GM12878 (cell line): Measurements from ENCODE around the gene ERFL. TPM values are rescaled to one million over a fixed set of nuclear protein-coding genes. Genes with fewer than 3 reads are reported as not detected.
A peak's percentile ranks its signal among the peaks of the same experiment; 100 is the strongest.

Experiments
- ATF2 ChIP-seq: IDR thresholded peaks from 2 replicates; pipeline ENCODE4 v1.6.1; 2012; ENCODE audit warnings: low read length, inconsistent platforms
- ATF7 ChIP-seq: fragments of 450-650 bp; IDR thresholded peaks from 2 replicates; pipeline ENCODE4 v1.6.1; 2016; ENCODE audit warnings: low read depth, mild to moderate bottlenecking
- BMI1 ChIP-seq: fragments of 450-650 bp; IDR thresholded peaks from 2 replicates; pipeline ENCODE4 v1.6.1; 2016; ENCODE audit warnings: mild to moderate bottlenecking, moderate library complexity, borderline replicate concordance
- E2F4 ChIP-seq: IDR thresholded peaks from 2 replicates; pipeline ENCODE4 v1.6.1; 2012; ENCODE audit warnings: low read depth, low read length, improper control_type of control experiment
- HDAC2 ChIP-seq: fragments of 200-600 bp; sonication (generic); IDR thresholded peaks from 2 replicates; pipeline ENCODE4 v1.6.1; 2017
- HDGF ChIP-seq: fragments of 450-650 bp; IDR thresholded peaks from 2 replicates; pipeline ENCODE4 v1.6.1; 2016; ENCODE audit warnings: antibody characterized with exemption
- IKZF1 ChIP-seq: fragments of 450-650 bp; conservative IDR thresholded peaks from 2 replicates; pipeline ENCODE4 v1.6.1; 2017; ENCODE audit warnings: antibody characterized with exemption, mild to moderate bottlenecking
- IKZF2 ChIP-seq, 2 experiments: fragments of 450-650 bp; IDR thresholded peaks; 2 replicates each; pipeline ENCODE4 v1.6.1; 2017; ENCODE audit warnings: mild to moderate bottlenecking in 2 of 2, moderate library complexity in 2 of 2
- JUNB ChIP-seq: IDR thresholded peaks from 2 replicates; pipeline ENCODE4 v1.6.1; 2016; ENCODE audit warnings: antibody characterized with exemption, mild to moderate bottlenecking
- KAT2A ChIP-seq: conservative IDR thresholded peaks from 2 replicates; pipeline ENCODE4 v1.6.1; 2011; ENCODE audit warnings: low read depth, low read length; ENCODE audit not compliant: control insufficient read depth
- KDM1A ChIP-seq: fragments of 200-600 bp; sonication (generic); IDR thresholded peaks from 2 replicates; pipeline ENCODE4 v1.6.1; 2016; ENCODE audit warnings: borderline replicate concordance
- KLF5 ChIP-seq: fragments of 450-650 bp; IDR thresholded peaks from 2 replicates; pipeline ENCODE4 v1.6.1; 2014; ENCODE audit warnings: mild to moderate bottlenecking; ENCODE audit not compliant: partially characterized antibody
- MTA3 ChIP-seq: IDR thresholded peaks from 2 replicates; pipeline ENCODE4 v1.6.1; 2012; ENCODE audit warnings: low read length, inconsistent platforms, borderline replicate concordance
- NFIC ChIP-seq: IDR thresholded peaks from 2 replicates; pipeline ENCODE4 v1.6.1; 2012; ENCODE audit warnings: low read depth, mild to moderate bottlenecking, inconsistent platforms, low read length, moderate library complexity
- NFXL1 ChIP-seq: fragments of 450-650 bp; IDR thresholded peaks from 2 replicates; pipeline ENCODE4 v1.6.1; 2017; ENCODE audit warnings: antibody characterized with exemption, mild to moderate bottlenecking, borderline replicate concordance
- NR2C2 ChIP-seq: IDR thresholded peaks from 2 replicates; pipeline ENCODE4 v1.6.1; 2011; ENCODE audit warnings: borderline replicate concordance, low read depth; ENCODE audit not compliant: control insufficient read depth, insufficient read length
- POLR2A ChIP-seq: IDR thresholded peaks from 2 replicates; pipeline ENCODE4 v1.6.1; 2011; ENCODE audit warnings: low read depth, mild to moderate bottlenecking, low read length
- POLR2AphosphoS2 ChIP-seq: IDR thresholded peaks from 2 replicates; pipeline ENCODE4 v1.6.1; 2011; ENCODE audit warnings: low read depth, mild to moderate bottlenecking, low read length, improper control_type of control experiment, moderate library complexity
- RELA ChIP-seq: fragments of 450-650 bp; IDR thresholded peaks from 2 replicates; pipeline ENCODE4 v1.8.0; 2014; ENCODE audit warnings: borderline replicate concordance; ENCODE audit not compliant: partially characterized antibody
- SIX5 ChIP-seq: IDR thresholded peaks from 2 replicates; pipeline ENCODE4 v1.6.1; 2011; ENCODE audit warnings: mild to moderate bottlenecking, low read depth, low read length, moderate library complexity; ENCODE audit not compliant: severe bottlenecking
- SMAD5 ChIP-seq: IDR thresholded peaks from 2 replicates; pipeline ENCODE4 v1.6.1; 2016; ENCODE audit warnings: antibody characterized with exemption, low read depth
- STAT1 ChIP-seq: fragments of 450-650 bp; conservative IDR thresholded peaks from 2 replicates; pipeline ENCODE4 v1.6.1; 2014; ENCODE audit warnings: antibody characterized with exemption, mild to moderate bottlenecking
- TCF12 ChIP-seq: IDR thresholded peaks from 2 replicates; pipeline ENCODE4 v1.6.1; 2011; ENCODE audit warnings: low read depth, mild to moderate bottlenecking, low read length
- YBX1 ChIP-seq: fragments of 450-650 bp; IDR thresholded peaks from 2 replicates; pipeline ENCODE4 v1.6.1; 2016; ENCODE audit warnings: antibody characterized with exemption
- ZNF24 ChIP-seq: fragments of 450-650 bp; IDR thresholded peaks from 2 replicates; pipeline ENCODE4 v1.6.1; 2017; ENCODE audit warnings: antibody characterized with exemption, mild to moderate bottlenecking
- ZZZ3 ChIP-seq: IDR thresholded peaks from 2 replicates; pipeline ENCODE4 v1.6.1; 2011; ENCODE audit warnings: low read depth; ENCODE audit not compliant: control insufficient read depth, insufficient read length
- polyA plus RNA-seq, 11 experiments: library from polyadenylated mRNA; depleted of rRNA in 4 of 11; unstranded in 6 of 11; stranded (reverse) in 5 of 11; fragments of >200 nt; fragmentation: Nextera tagmentation in 4 of 11; fragmentation: Illumina TruSeq in 1 of 11; extraction: Ambion mirVana in 4 of 11; extraction: Trizol in 1 of 11; gene quantifications; 1 replicate in 1 of 11; 2 replicates in 10 of 11; pipeline versions ENCODE4 v1.2.1 to v1.2.3, GENCODE V29; 2011 to 2016; ENCODE audit warnings: inconsistent platforms in 2 of 11, missing spikeins in 2 of 11, low read depth in 1 of 11
- total RNA-seq, 4 experiments: library from RNA; depleted of rRNA in 3 of 4; stranded (reverse); fragments of >200 nt in 3 of 4; fragmentation: Illumina TruSeq in 1 of 4; extraction: Trizol in 1 of 4; gene quantifications; 2 replicates each; pipeline versions ENCODE4 v1.2.1 to v1.2.3, GENCODE V29; 2013 to 2021
- TF ChIP-seq, protein P1 (sequence below): fragments of 450-650 bp; IDR thresholded peaks from 2 replicates; pipeline ENCODE4 v1.6.1; 2018; ENCODE audit warnings: mild to moderate bottlenecking, low read depth, moderate library complexity; ENCODE audit not compliant: partially characterized antibody

Gene ERFL
- total and polyA plus RNA-seq, 10 of the 15 experiments (the other 5 are each of a cell fraction or from before 2014, with no cell fraction given): 0.04 to 0.10 (median 0.05) TPM; not detected in 7

- TF ChIP-seq, protein P1, sequence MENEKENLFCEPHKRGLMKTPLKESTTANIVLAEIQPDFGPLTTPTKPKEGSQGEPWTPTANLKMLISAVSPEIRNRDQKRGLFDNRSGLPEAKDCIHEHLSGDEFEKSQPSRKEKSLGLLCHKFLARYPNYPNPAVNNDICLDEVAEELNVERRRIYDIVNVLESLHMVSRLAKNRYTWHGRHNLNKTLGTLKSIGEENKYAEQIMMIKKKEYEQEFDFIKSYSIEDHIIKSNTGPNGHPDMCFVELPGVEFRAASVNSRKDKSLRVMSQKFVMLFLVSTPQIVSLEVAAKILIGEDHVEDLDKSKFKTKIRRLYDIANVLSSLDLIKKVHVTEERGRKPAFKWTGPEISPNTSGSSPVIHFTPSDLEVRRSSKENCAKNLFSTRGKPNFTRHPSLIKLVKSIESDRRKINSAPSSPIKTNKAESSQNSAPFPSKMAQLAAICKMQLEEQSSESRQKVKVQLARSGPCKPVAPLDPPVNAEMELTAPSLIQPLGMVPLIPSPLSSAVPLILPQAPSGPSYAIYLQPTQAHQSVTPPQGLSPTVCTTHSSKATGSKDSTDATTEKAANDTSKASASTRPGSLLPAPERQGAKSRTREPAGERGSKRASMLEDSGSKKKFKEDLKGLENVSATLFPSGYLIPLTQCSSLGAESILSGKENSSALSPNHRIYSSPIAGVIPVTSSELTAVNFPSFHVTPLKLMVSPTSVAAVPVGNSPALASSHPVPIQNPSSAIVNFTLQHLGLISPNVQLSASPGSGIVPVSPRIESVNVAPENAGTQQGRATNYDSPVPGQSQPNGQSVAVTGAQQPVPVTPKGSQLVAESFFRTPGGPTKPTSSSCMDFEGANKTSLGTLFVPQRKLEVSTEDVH: peak; percentile 50
- TF ChIP-seq ATF2: peak; percentile 56
- peak; percentile 99 for TF ChIP-seq IKZF1
- TF ChIP-seq HDAC2: no peak
- peak; percentile 79 for TF ChIP-seq ATF7
- no peak for TF ChIP-seq YBX1
- TF ChIP-seq KAT2A: no peak
- no peak for TF ChIP-seq BMI1
- peak; percentile 98 for TF ChIP-seq IKZF2 (IDR thresholded peaks at IDR 0.05)
- peak; percentile 64; the same call in 1 of the 2 replicates for TF ChIP-seq TCF12
- TF ChIP-seq E2F4: no peak
- TF ChIP-seq POLR2A: peak; percentile 91
- TF ChIP-seq NFXL1: no peak
- no peak for TF ChIP-seq NR2C2
- TF ChIP-seq SMAD5: peak; percentile 17
- TF ChIP-seq MTA3: no peak; the same call in 1 of the 2 replicates
- TF ChIP-seq KDM1A: no peak
- no peak for TF ChIP-seq SIX5
- peak; percentile 36 for TF ChIP-seq KLF5
- TF ChIP-seq ZNF24: no peak
- TF ChIP-seq STAT1: no peak
- TF ChIP-seq HDGF: peak; percentile 81
- TF ChIP-seq NFIC: peak; percentile 65
- TF ChIP-seq RELA: no peak
- no peak; the same call in 1 of the 2 replicates for TF ChIP-seq POLR2AphosphoS2
- TF ChIP-seq ZZZ3: no peak
- TF ChIP-seq JUNB: no peak
These were observed 56.5 kb downstream of the ERFL start (continued) for GRCh38 chr19:41871573-41872383.
